SK-N-SH treated with all-trans-retinoic acid at 6 μM for 48 hours (cell line): ENCODE results near the gene C2orf42.
"Not testable (repeated sequence)": the region's sequence is repeated elsewhere in the genome, so short reads cannot be mapped to it uniquely, and the experiment has no call there.

Experiments
- ATAC-seq: fragments of 200-7000 bp; cut with Tn5 transposase; 3 replicates; pipeline ENCODE4 v1.9.1; 2020; ENCODE audit warnings: mild to moderate bottlenecking, moderate library complexity
- ARNTL ChIP-seq: fragments of 450-650 bp; formaldehyde crosslinking; IDR thresholded peaks from 2 replicates; pipeline ENCODE4 v1.5.0; 2020; ENCODE audit warnings: low read depth, mild to moderate bottlenecking, moderate library complexity, borderline replicate concordance
- BACH2 ChIP-seq: fragments of 250-450 bp; sonication (Bioruptor Pico); IDR thresholded peaks from 2 replicates; pipeline ENCODE4 v1.9.0; 2021; ENCODE audit warnings: mild to moderate bottlenecking, borderline replicate concordance
- ESRRG ChIP-seq: fragments of 250-450 bp; sonication (Bioruptor Pico); IDR thresholded peaks from 2 replicates; pipeline ENCODE4 v1.6.1; 2021; ENCODE audit warnings: mild to moderate bottlenecking
- GLIS3 ChIP-seq: fragments of 250-450 bp; sonication (Bioruptor Pico); IDR thresholded peaks from 2 replicates; pipeline ENCODE4 v1.5.0; 2020; ENCODE audit warnings: mild to moderate bottlenecking, moderate library complexity
- ISL1 ChIP-seq: fragments of 250-450 bp; sonication (Bioruptor Pico); IDR thresholded peaks from 2 replicates; pipeline ENCODE4 v2.1.2; 2022; ENCODE audit warnings: mild to moderate bottlenecking, moderate library complexity
- OSR1 ChIP-seq: fragments of 250-450 bp; sonication (Bioruptor Pico); IDR thresholded peaks from 2 replicates; pipeline ENCODE4 v1.8.0; 2022; ENCODE audit warnings: moderate library complexity, mild to moderate bottlenecking, inconsistent platforms
- PPARA ChIP-seq: fragments of 250-450 bp; sonication (Bioruptor Pico); IDR thresholded peaks from 2 replicates; pipeline ENCODE4 v1.5.0; 2020; ENCODE audit warnings: mild to moderate bottlenecking, borderline replicate concordance
- RARB ChIP-seq: fragments of 250-450 bp; sonication (Bioruptor Pico); IDR thresholded peaks from 2 replicates; pipeline ENCODE4 v1.8.0; 2021; ENCODE audit warnings: mild to moderate bottlenecking, moderate library complexity
- TCF4 ChIP-seq: fragments of 250-450 bp; sonication (Bioruptor Pico); IDR thresholded peaks from 2 replicates; pipeline ENCODE4 v1.8.0; 2021; ENCODE audit warnings: mild to moderate bottlenecking, moderate library complexity, borderline replicate concordance
- TOX ChIP-seq: fragments of 250-450 bp; sonication (Bioruptor Pico); IDR thresholded peaks from 2 replicates; pipeline ENCODE4 v1.8.0; 2021; ENCODE audit warnings: mild to moderate bottlenecking, moderate library complexity, borderline replicate concordance
- ZC3H10 ChIP-seq: fragments of 250-450 bp; sonication (Bioruptor Pico); IDR thresholded peaks from 2 replicates; pipeline ENCODE4 v1.5.1; 2021; ENCODE audit warnings: mild to moderate bottlenecking, moderate library complexity
- ZFP3 ChIP-seq: fragments of 250-450 bp; sonication (Bioruptor Pico); IDR thresholded peaks from 2 replicates; pipeline ENCODE4 v1.5.0; 2020; ENCODE audit warnings: mild to moderate bottlenecking, moderate library complexity
- ZFP30 ChIP-seq: fragments of 450-650 bp; formaldehyde crosslinking; IDR thresholded peaks from 2 replicates; pipeline ENCODE4 v1.5.0; 2022; ENCODE audit warnings: mild to moderate bottlenecking, moderate library complexity
- ZNF565 ChIP-seq: fragments of 450-650 bp; formaldehyde crosslinking; conservative IDR thresholded peaks from 2 replicates; pipeline ENCODE4 v1.5.0; 2020; ENCODE audit warnings: low read depth, mild to moderate bottlenecking, moderate library complexity
- ZNF8 ChIP-seq: fragments of 450-650 bp; formaldehyde crosslinking; IDR thresholded peaks from 2 replicates; pipeline ENCODE4 v1.5.0; 2020; ENCODE audit warnings: mild to moderate bottlenecking, moderate library complexity
- TF ChIP-seq, protein P1 (sequence below): fragments of 250-450 bp; sonication (Bioruptor Pico); IDR thresholded peaks from 2 replicates; pipeline ENCODE4 v1.5.1; 2021; ENCODE audit warnings: mild to moderate bottlenecking, moderate library complexity
- TF ChIP-seq, protein P2 (sequence below): fragments of 250-450 bp; sonication (Bioruptor Pico); IDR thresholded peaks from 2 replicates; pipeline ENCODE4 v1.5.1; 2020; ENCODE audit warnings: low read depth, mild to moderate bottlenecking, moderate library complexity
- TF ChIP-seq, protein P3 (sequence below): fragments of 250-450 bp; sonication (Bioruptor Pico); IDR thresholded peaks from 2 replicates; pipeline ENCODE4 v1.8.0; 2020; ENCODE audit warnings: mild to moderate bottlenecking, moderate library complexity, borderline replicate concordance
- TF ChIP-seq, protein P4 (sequence below): fragments of 250-450 bp; sonication (Bioruptor Pico); IDR thresholded peaks from 2 replicates; pipeline ENCODE4 v1.8.0; 2021; ENCODE audit warnings: low read depth, mild to moderate bottlenecking, moderate library complexity, borderline replicate concordance
- TF ChIP-seq, protein P5 (sequence below): fragments of 250-450 bp; sonication (Bioruptor Pico); IDR thresholded peaks from 2 replicates; pipeline ENCODE4 v1.5.0; 2020; ENCODE audit warnings: mild to moderate bottlenecking, moderate library complexity

C2orf42 gene

DNA sequence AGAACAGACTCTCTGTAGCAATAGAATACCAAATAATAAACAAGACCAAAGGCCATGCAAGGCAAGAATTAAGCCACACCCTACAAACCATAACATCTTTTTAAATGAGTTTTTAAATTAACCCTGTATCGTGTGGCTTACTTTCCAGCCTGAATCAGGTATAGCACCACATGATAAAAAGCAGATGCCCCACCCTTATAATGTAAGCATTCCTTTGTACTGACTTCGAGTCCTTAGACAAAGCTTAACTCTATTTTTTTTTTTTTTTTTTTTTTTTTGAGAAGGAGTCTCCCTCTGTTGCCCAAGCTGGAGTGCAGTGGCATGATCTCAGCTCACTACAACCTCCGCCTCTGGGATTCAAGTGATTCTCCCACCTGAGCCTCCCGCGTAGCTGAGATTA, 1.7 kb upstream of the C2orf42 start:
- TF ChIP-seq ZFP30 (CRISPR knock-in tag): no peak
- no peak for TF ChIP-seq ESRRG (CRISPR knock-in tag)
- no peak for ATAC-seq

DNA sequence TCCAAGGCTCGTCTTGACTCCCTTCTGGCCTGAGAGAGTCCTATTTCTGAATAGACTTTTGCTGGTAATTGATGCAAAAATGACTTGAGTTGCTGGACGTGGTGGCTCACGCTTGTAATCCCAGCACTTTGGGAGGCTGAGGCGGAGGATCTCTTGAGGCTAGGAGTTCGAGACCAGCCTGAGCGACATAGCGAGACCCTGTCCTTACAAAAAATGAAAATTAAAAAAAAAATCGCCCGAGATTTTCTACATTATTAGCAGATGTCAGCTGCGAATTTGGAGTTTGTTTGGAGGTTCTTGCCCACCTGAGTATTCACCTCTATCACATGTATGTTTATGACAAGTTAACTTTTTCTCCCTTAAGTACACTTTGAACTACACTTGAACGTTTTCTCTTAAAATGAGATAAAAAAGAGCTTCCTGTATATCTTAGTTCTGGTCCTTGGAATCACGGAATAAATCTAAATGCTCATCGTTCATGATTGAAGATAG, 471 bp upstream of the C2orf42 start:
- no peak for TF ChIP-seq ESRRG (CRISPR knock-in tag)
- ATAC-seq: no peak

DNA sequence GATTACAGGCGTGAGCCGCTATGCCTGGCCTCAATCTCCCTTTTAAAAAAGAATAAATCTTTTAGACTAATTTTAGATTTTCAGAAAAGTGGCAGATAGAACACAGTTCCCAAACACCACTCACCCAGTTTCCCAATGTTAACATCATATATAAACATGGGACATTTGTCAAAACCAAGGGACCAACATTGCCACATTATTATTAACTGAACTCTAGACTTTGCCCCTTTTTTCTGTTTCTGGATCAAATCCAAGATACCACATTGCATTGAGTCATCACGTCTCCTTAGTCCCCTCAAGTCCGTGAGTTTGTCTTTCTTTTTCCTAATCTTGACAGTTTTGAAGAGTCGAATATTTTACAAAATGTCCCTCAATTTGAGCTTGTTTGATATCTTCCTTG, 2.4 kb downstream of the C2orf42 start:
- ATAC-seq: no peak
- TF ChIP-seq ARNTL (no peak), TOX (CRISPR knock-in tag) (no peak), ZNF8 (CRISPR knock-in tag) (no peak), ZFP30 (CRISPR knock-in tag) (no peak), ZFP3 (no peak), ISL1 (CRISPR knock-in tag) (no peak), ESRRG (CRISPR knock-in tag) (no peak), PPARA (no peak), GLIS3 (CRISPR knock-in tag) (no peak), OSR1 (no peak), ZNF565 (CRISPR knock-in tag) (no peak), RARB (CRISPR knock-in tag) (no peak), BACH2 (no peak), ZC3H10 (CRISPR knock-in tag) (no peak), TCF4 (CRISPR knock-in tag) (no peak)
- TF ChIP-seq, protein P1, sequence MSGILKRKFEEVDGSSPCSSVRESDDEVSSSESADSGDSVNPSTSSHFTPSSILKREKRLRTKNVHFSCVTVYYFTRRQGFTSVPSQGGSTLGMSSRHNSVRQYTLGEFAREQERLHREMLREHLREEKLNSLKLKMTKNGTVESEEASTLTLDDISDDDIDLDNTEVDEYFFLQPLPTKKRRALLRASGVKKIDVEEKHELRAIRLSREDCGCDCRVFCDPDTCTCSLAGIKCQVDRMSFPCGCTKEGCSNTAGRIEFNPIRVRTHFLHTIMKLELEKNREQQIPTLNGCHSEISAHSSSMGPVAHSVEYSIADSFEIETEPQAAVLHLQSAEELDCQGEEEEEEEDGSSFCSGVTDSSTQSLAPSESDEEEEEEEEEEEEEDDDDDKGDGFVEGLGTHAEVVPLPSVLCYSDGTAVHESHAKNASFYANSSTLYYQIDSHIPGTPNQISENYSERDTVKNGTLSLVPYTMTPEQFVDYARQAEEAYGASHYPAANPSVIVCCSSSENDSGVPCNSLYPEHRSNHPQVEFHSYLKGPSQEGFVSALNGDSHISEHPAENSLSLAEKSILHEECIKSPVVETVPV (CRISPR knock-in tag): no peak
- TF ChIP-seq, protein P2, sequence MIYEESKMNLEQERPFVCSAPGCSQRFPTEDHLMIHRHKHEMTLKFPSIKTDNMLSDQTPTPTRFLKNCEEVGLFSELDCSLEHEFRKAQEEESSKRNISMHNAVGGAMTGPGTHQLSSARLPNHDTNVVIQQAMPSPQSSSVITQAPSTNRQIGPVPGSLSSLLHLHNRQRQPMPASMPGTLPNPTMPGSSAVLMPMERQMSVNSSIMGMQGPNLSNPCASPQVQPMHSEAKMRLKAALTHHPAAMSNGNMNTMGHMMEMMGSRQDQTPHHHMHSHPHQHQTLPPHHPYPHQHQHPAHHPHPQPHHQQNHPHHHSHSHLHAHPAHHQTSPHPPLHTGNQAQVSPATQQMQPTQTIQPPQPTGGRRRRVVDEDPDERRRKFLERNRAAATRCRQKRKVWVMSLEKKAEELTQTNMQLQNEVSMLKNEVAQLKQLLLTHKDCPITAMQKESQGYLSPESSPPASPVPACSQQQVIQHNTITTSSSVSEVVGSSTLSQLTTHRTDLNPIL: no peak
- TF ChIP-seq, protein P3, sequence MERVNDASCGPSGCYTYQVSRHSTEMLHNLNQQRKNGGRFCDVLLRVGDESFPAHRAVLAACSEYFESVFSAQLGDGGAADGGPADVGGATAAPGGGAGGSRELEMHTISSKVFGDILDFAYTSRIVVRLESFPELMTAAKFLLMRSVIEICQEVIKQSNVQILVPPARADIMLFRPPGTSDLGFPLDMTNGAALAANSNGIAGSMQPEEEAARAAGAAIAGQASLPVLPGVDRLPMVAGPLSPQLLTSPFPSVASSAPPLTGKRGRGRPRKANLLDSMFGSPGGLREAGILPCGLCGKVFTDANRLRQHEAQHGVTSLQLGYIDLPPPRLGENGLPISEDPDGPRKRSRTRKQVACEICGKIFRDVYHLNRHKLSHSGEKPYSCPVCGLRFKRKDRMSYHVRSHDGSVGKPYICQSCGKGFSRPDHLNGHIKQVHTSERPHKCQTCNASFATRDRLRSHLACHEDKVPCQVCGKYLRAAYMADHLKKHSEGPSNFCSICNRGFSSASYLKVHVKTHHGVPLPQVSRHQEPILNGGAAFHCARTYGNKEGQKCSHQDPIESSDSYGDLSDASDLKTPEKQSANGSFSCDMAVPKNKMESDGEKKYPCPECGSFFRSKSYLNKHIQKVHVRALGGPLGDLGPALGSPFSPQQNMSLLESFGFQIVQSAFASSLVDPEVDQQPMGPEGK (CRISPR knock-in tag): no peak
- TF ChIP-seq, protein P4, sequence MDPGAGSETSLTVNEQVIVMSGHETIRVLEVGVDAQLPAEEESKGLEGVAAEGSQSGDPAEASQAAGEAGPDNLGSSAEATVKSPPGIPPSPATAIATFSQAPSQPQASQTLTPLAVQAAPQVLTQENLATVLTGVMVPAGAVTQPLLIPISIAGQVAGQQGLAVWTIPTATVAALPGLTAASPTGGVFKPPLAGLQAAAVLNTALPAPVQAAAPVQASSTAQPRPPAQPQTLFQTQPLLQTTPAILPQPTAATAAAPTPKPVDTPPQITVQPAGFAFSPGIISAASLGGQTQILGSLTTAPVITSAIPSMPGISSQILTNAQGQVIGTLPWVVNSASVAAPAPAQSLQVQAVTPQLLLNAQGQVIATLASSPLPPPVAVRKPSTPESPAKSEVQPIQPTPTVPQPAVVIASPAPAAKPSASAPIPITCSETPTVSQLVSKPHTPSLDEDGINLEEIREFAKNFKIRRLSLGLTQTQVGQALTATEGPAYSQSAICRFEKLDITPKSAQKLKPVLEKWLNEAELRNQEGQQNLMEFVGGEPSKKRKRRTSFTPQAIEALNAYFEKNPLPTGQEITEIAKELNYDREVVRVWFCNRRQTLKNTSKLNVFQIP (CRISPR knock-in tag): no peak
- TF ChIP-seq, protein P5, sequence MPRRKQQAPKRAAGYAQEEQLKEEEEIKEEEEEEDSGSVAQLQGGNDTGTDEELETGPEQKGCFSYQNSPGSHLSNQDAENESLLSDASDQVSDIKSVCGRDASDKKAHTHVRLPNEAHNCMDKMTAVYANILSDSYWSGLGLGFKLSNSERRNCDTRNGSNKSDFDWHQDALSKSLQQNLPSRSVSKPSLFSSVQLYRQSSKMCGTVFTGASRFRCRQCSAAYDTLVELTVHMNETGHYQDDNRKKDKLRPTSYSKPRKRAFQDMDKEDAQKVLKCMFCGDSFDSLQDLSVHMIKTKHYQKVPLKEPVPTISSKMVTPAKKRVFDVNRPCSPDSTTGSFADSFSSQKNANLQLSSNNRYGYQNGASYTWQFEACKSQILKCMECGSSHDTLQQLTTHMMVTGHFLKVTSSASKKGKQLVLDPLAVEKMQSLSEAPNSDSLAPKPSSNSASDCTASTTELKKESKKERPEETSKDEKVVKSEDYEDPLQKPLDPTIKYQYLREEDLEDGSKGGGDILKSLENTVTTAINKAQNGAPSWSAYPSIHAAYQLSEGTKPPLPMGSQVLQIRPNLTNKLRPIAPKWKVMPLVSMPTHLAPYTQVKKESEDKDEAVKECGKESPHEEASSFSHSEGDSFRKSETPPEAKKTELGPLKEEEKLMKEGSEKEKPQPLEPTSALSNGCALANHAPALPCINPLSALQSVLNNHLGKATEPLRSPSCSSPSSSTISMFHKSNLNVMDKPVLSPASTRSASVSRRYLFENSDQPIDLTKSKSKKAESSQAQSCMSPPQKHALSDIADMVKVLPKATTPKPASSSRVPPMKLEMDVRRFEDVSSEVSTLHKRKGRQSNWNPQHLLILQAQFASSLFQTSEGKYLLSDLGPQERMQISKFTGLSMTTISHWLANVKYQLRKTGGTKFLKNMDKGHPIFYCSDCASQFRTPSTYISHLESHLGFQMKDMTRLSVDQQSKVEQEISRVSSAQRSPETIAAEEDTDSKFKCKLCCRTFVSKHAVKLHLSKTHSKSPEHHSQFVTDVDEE (CRISPR knock-in tag): no peak

DNA sequence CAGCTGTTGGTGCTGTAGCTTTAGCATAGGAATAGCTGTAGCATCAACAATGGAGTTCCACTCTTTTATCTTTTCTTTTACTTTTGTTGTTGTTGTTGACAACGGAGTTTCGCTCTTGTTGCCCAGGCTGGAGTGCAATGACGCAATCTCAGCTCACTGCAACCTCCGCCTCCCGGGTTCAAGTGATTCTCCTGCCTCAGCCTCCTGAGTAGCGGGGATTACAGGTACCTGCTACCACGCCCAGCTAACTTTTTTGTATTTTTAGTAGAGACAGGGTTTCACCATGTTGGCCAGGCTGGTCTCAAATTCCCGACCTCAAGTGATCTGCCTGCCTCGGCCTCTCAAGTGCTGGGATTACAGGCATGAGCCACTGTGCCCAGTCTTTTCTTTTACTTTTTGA, 3.6 kb downstream of the C2orf42 start:
- not testable (repeated sequence) for ATAC-seq
